ENCODE results near the gene KLHL24.
"Not testable (repeated sequence)": the region's sequence is repeated elsewhere in the genome, so short reads cannot be mapped to it uniquely, and the experiment has no call there.

KLHL24 gene

DNA sequence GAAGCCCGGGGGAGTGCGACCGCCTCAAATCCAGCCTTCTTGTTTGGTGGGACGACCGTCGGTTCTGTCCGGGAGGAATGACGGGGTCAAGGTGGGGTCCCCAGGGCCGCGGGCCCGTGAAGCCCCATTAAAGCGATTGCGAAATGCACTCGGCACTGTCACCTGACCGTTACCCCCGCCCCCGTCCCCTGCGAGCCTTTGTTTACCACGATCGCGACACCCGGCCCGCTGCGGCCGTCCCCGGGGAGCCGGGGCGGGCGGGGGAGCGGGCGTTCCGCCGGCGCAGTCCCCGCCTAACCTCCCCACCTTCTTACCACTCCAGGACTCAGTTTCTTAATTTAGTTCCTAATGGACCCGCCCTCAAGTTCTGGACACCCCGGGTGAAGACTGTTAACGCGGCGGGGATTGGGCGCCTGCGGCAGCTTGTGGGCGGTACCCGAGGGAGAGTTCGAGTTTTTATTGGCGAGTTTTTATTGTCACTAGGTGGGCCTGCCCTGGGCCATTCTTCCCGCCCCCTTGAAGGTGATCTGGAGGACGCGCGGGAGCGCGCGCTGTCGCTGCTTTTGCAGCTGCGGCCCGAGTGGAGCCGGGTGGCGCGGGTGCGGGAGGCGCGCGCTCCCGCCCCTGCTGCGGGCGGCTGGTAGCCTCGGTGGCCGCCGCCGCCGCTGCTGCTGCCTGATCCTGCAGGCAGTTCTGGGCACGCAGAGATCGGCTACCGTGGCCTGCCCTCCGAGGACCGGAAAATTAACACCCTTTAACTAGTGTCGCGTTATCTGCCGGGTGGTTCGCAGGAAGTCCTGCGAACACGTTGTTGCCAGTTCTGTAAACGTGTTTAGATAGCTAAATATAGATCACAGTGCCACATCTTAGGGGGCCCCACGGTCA, 1.0 kb downstream of the KLHL24 start:
- H3K27me3 ChIP-seq (ENCODE audit: insufficient read depth, low read length) = peaks cover 7% of the 10 kb centered on the region; the same call in 1 of the 2 replicates
- H3K4me3 ChIP-seq (ENCODE audit: low read length) = peak overlapping the region; percentile 95

DNA sequence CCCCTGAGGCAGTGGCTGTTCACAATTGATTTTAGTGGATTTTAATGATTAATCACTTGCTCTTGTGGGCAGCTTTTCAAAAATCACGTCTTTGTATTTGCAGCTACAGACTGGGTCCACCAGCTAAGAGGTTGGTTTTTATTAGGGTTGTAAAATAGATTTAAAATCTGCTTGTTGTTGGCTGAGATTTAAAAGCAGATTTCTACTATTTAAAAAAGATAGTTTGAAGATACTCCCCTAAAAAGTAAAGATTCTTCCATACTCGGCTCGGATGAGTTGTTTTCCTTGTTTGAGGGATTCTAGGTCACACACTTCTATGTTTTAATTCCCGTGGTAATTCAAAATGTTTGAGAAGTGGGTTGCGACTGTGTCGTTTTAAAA, 1.7 kb downstream of the KLHL24 start:
- no peaks in the 10 kb centered on the region for H3K9me3 ChIP-seq (ENCODE audit: insufficient read depth, low read depth, low read length)
- peaks cover 6% of the 10 kb centered on the region; the same call in 1 of the 2 replicates for H3K4me1 ChIP-seq (ENCODE audit: insufficient read depth, low read length)
- peak overlapping the region; percentile 95 for H3K4me3 ChIP-seq (ENCODE audit: low read length)
- H3K9ac ChIP-seq (ENCODE audit: low read depth, low read length) = peak overlapping the region; percentile 93
- no peak overlapping the region for H3K27ac ChIP-seq (ENCODE audit: low read length)
- no peaks in the 10 kb centered on the region for H3K36me3 ChIP-seq (ENCODE audit: insufficient read depth, low read depth, low read length)
- peaks cover 7% of the 10 kb centered on the region; the same call in 1 of the 2 replicates for H3K27me3 ChIP-seq (ENCODE audit: insufficient read depth, low read length)

More for the DNA sequence above, 1.0 kb downstream of the KLHL24 start:
- H3K9me3 ChIP-seq (ENCODE audit: insufficient read depth, low read depth, low read length) = no peaks in the 10 kb centered on the region
- H3K36me3 ChIP-seq (ENCODE audit: insufficient read depth, low read depth, low read length) = no peaks in the 10 kb centered on the region
- H3K9ac ChIP-seq (ENCODE audit: low read depth, low read length) = peak overlapping the region; percentile 93
- peak overlapping the region; percentile 39 for H3K27ac ChIP-seq (ENCODE audit: low read length)
- peaks cover 6% of the 10 kb centered on the region; the same call in 1 of the 2 replicates for H3K4me1 ChIP-seq (ENCODE audit: insufficient read depth, low read length)

DNA sequence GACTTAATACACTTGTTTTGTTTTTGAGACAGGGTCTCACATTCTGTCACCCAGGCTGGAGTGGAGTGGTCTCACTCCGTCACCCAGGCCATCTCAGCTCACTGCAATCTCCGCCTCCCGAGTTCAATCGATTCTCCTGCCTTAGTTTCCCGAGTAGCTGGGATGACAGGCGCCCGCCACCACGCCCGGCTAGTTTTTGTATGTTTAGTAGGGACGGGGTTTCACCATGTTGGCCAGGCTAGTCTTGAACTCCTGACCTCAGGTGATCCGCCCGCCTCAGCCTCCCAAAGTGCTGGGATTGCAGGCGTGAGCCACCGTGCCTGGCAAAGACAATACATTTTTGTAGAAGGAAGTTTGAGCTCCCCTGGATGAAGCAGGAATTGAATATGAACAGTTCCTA, 2.2 kb downstream of the KLHL24 start:
- not testable (repeated sequence) for H3K9me3 ChIP-seq (ENCODE audit: insufficient read depth, low read depth, low read length); H3K4me1 ChIP-seq (ENCODE audit: insufficient read depth, low read length); H3K36me3 ChIP-seq (ENCODE audit: insufficient read depth, low read depth, low read length); H3K27ac ChIP-seq (ENCODE audit: low read length); H3K27me3 ChIP-seq (ENCODE audit: insufficient read depth, low read length)
- H3K9ac ChIP-seq (ENCODE audit: low read depth, low read length) = peak overlapping the region; percentile 93; the same call in 1 of the 2 replicates
- peak overlapping the region; percentile 95 for H3K4me3 ChIP-seq (ENCODE audit: low read length)

DNA sequence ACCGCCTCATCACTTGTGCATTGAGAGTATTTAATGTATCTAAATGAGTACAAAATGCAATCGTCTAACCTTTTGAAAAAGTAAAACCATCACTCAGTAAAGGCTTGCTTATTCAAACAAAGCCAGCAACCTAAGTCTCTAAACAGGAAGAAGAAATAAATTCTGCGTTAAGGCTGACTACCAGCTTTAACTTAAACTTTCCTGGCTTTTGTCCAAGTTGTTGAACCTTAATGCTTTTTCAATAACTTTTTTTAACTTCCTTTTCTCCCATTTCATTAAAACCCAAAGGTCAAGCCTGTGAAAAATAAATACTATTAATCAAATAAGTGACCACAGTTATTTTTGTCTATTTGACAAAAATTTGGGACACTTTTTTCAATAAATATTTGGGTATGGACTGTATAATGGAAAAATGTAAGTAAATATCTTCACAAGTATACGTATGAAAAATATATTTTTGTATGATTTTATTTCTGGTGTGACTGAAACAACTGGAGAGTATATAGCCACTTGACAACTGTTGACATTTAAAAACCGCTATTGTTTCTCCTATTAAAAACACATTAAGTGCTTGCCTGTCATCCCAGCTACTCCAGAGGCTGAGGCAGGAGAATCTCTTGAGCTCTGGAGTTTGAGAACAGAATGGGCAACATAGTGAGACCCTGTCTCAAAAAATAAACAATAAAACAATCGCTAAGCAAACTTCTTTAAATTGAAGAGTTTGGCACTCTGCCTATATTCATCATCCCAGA, 2.9 kb downstream of the KLHL24 start:
- H3K36me3 ChIP-seq (ENCODE audit: insufficient read depth, low read depth, low read length) = no peaks in the 10 kb centered on the region
- H3K27me3 ChIP-seq (ENCODE audit: insufficient read depth, low read length) = peaks cover 7% of the 10 kb centered on the region; the same call in 1 of the 2 replicates
- no peak overlapping the region for H3K4me3 ChIP-seq (ENCODE audit: low read length)
- no peak overlapping the region for H3K27ac ChIP-seq (ENCODE audit: low read length)
- H3K9ac ChIP-seq (ENCODE audit: low read depth, low read length) = no peak overlapping the region
- H3K4me1 ChIP-seq (ENCODE audit: insufficient read depth, low read length) = peaks cover 6% of the 10 kb centered on the region; the same call in 1 of the 2 replicates
- H3K9me3 ChIP-seq (ENCODE audit: insufficient read depth, low read depth, low read length) = no peaks in the 10 kb centered on the region

DNA sequence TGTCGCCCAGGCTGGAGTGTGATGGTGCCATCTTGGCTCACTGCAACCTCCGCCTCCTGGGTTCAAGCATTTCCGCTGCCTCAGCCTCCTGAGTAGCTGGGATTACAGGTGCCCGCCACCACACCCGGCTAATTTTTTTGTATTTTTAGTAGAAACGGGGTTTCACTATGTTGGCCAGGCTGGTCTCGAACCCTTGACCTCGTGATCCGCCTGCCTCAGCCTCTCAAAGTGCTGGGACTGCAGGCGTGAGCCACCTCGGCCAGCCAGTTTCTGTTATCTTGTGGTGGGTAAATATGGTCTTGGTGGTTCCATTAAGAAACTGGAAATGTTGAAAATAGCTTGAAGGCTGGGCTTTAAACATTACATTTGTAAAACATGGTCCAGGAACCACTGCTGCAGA, 5.2 kb downstream of the KLHL24 start:
- H3K4me1 ChIP-seq (ENCODE audit: insufficient read depth, low read length); H3K9me3 ChIP-seq (ENCODE audit: insufficient read depth, low read depth, low read length); H3K9ac ChIP-seq (ENCODE audit: low read depth, low read length): not testable (repeated sequence)

GRCh38 chr3:183641882-183642281, 6.5 kb downstream of the KLHL24 start:
- Histone ChIP-seq H3K9me3 (ENCODE audit: insufficient read depth, low read depth, low read length) (no peaks in the 10 kb centered on the region), H3K36me3 (ENCODE audit: insufficient read depth, low read depth, low read length) (no peaks in the 10 kb centered on the region), H3K4me1 (ENCODE audit: insufficient read depth, low read length) (peaks cover 6% of the 10 kb centered on the region; the same call in 1 of the 2 replicates), H3K27me3 (ENCODE audit: insufficient read depth, low read length) (no peaks in the 10 kb centered on the region), H3K27ac (ENCODE audit: low read length) (no peak overlapping the region), H3K9ac (ENCODE audit: low read depth, low read length) (no peak overlapping the region), H3K4me3 (ENCODE audit: low read length) (no peak overlapping the region)

More for the DNA sequence above, 5.2 kb downstream of the KLHL24 start:
- not testable (repeated sequence) for H3K4me3 ChIP-seq (ENCODE audit: low read length); H3K27ac ChIP-seq (ENCODE audit: low read length); H3K36me3 ChIP-seq (ENCODE audit: insufficient read depth, low read depth, low read length); H3K27me3 ChIP-seq (ENCODE audit: insufficient read depth, low read length)

GRCh38 chr3:183644244-183644643, 8.8 kb downstream of the KLHL24 start:
- H3K36me3 ChIP-seq (ENCODE audit: insufficient read depth, low read depth, low read length) = no peaks in the 10 kb centered on the region
- H3K27ac ChIP-seq (ENCODE audit: low read length) = no peak overlapping the region
- H3K4me1 ChIP-seq (ENCODE audit: insufficient read depth, low read length) = no peaks in the 10 kb centered on the region
- no peaks in the 10 kb centered on the region for H3K27me3 ChIP-seq (ENCODE audit: insufficient read depth, low read length)
- no peaks in the 10 kb centered on the region for H3K9me3 ChIP-seq (ENCODE audit: insufficient read depth, low read depth, low read length)
- H3K9ac ChIP-seq (ENCODE audit: low read depth, low read length) = no peak overlapping the region
- H3K4me3 ChIP-seq (ENCODE audit: low read length) = no peak overlapping the region

- H3K9ac ChIP-seq (ENCODE audit: low read depth, low read length) = no peak overlapping the region
- no peaks in the 10 kb centered on the region for H3K4me1 ChIP-seq (ENCODE audit: insufficient read depth, low read length)
- no peaks in the 10 kb centered on the region for H3K27me3 ChIP-seq (ENCODE audit: insufficient read depth, low read length)
- peaks cover 1% of the 10 kb centered on the region; the same call in 1 of the 2 replicates for H3K9me3 ChIP-seq (ENCODE audit: insufficient read depth, low read depth, low read length)
- H3K27ac ChIP-seq (ENCODE audit: low read length) = no peak overlapping the region
- peaks cover 2% of the 10 kb centered on the region; the same call in 1 of the 2 replicates for H3K36me3 ChIP-seq (ENCODE audit: insufficient read depth, low read depth, low read length)
- no peak overlapping the region for H3K4me3 ChIP-seq (ENCODE audit: low read length)
These were observed 9.8 kb downstream of the KLHL24 start for GRCh38 chr3:183645254-183645653.

DNA sequence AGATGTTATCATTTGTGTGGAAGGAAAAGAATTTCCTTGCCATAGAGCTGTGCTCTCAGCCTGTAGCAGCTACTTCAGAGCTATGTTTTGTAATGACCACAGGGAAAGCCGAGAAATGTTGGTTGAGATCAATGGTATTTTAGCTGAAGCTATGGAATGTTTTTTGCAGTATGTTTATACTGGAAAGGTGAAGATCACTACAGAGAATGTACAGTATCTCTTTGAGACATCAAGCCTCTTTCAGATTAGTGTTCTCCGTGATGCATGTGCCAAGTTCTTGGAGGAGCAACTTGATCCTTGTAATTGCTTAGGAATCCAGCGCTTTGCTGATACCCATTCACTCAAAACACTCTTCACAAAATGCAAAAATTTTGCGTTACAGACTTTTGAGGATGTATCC, 15.1 kb downstream of the KLHL24 start:
- Histone ChIP-seq H3K9ac (ENCODE audit: low read depth, low read length) (no peak overlapping the region), H3K4me1 (ENCODE audit: insufficient read depth, low read length) (no peaks in the 10 kb centered on the region), H3K27me3 (ENCODE audit: insufficient read depth, low read length) (no peaks in the 10 kb centered on the region), H3K9me3 (ENCODE audit: insufficient read depth, low read depth, low read length) (peaks cover 49% of the 10 kb centered on the region), H3K27ac (ENCODE audit: low read length) (no peak overlapping the region), H3K4me3 (ENCODE audit: low read length) (no peak overlapping the region), H3K36me3 (ENCODE audit: insufficient read depth, low read depth, low read length) (peaks cover 40% of the 10 kb centered on the region)

GRCh38 chr3:183653209-183654064, 18.0 kb downstream of the KLHL24 start:
- H3K9me3 ChIP-seq (ENCODE audit: insufficient read depth, low read depth, low read length) = peaks cover 49% of the 10 kb centered on the region
- no peak overlapping the region for H3K27ac ChIP-seq (ENCODE audit: low read length)
- H3K9ac ChIP-seq (ENCODE audit: low read depth, low read length) = no peak overlapping the region
- no peaks in the 10 kb centered on the region for H3K4me1 ChIP-seq (ENCODE audit: insufficient read depth, low read length)
- peaks cover 43% of the 10 kb centered on the region for H3K36me3 ChIP-seq (ENCODE audit: insufficient read depth, low read depth, low read length)
- H3K27me3 ChIP-seq (ENCODE audit: insufficient read depth, low read length) = no peaks in the 10 kb centered on the region
- H3K4me3 ChIP-seq (ENCODE audit: low read length) = no peak overlapping the region

GRCh38 chr3:183654727-183655126, 19.3 kb downstream of the KLHL24 start:
- Histone ChIP-seq H3K36me3 (ENCODE audit: insufficient read depth, low read depth, low read length) (peaks cover 54% of the 10 kb centered on the region), H3K4me1 (ENCODE audit: insufficient read depth, low read length) (no peaks in the 10 kb centered on the region), H3K4me3 (ENCODE audit: low read length) (no peak overlapping the region), H3K27me3 (ENCODE audit: insufficient read depth, low read length) (no peaks in the 10 kb centered on the region), H3K9me3 (ENCODE audit: insufficient read depth, low read depth, low read length) (peaks cover 49% of the 10 kb centered on the region), H3K27ac (ENCODE audit: low read length) (no peak overlapping the region), H3K9ac (ENCODE audit: low read depth, low read length) (no peak overlapping the region)

Data from iPS-20b (cell line).